HCT116 (cell line): ENCODE data around the gene UCP1. TPM values are rescaled to one million over a fixed set of nuclear protein-coding genes. Genes with fewer than 3 reads are reported as not detected.

Experiments used
- ATAC-seq: fragments of 200-7000 bp; cut with Tn5 transposase; 2 replicates; pipeline ENCODE4 v1.9.1; 2020; ENCODE audit warnings: mild to moderate bottlenecking, moderate library complexity
- BruUV-seq: library from RNA; stranded (reverse); fragments of 400-500 nt; replicated peaks from 2 replicates; lab custom pipeline; 2021; lab: Mats Ljungman, UMichigan
- CTCF ChIA-PET: fragments of 300-600 bp; sonication (Branson Sonifier 250); formaldehyde crosslinking; loops from one replicate; lab custom pipeline; 2021; ENCODE audit warnings: antibody characterized with exemption; lab: Charles Lee
- POLR2A ChIA-PET: fragments of 300-600, 350-600 bp; sonication (Branson Sonifier 250); formaldehyde crosslinking; loops from one replicate; lab custom pipeline; 2021; ENCODE audit warnings: antibody characterized with exemption; lab: Charles Lee
- RAD21 ChIA-PET, 2 experiments: fragments of 300-600 bp; sonication (Branson Sonifier 250); formaldehyde crosslinking; loops; one replicate each; lab custom pipeline; 2023; ENCODE audit warnings: low total read pairs in 2 of 2; ENCODE audit not compliant: uncharacterized antibody in 2 of 2, unreplicated experiment in 2 of 2, low non-redundant PET in 1 of 2; lab: Charles Lee
- DNase-seq: peaks from one replicate; pipeline ENCODE4 v3.0.0-alpha.2; 2010; ENCODE audit warnings: low read depth, low spot score
- H2AFZ ChIP-seq: fragments of 200-600 bp; shearing (Covaris generic), sonication (generic); 2 replicates; pipeline ENCODE4 v1.6.1; 2017; ENCODE audit warnings: low read depth, mixed run types, mixed read lengths, antibody characterized with exemption, low read length; ENCODE audit not compliant: poor library complexity, severe bottlenecking
- H3K27ac ChIP-seq: 2 replicates; pipeline ENCODE4 v1.5.1; 2012; ENCODE audit warnings: low read depth, low read length
- H3K27me3 ChIP-seq: fragments of 200-600 bp; sonication (generic); 2 replicates; pipeline ENCODE4 v1.6.1; 2016; ENCODE audit warnings: mixed run types, low read length, mixed read lengths; ENCODE audit not compliant: insufficient read depth
- H3K36me3 ChIP-seq, 2 experiments: fragments of 200-500 bp in 1 of 2; fragments of 200-600 bp in 1 of 2; sonication (Bioruptor generic) in 1 of 2; sonication (generic) in 1 of 2; 2 replicates each; pipeline versions ENCODE4 v1.5.1 to v1.6.1; 2014 to 2016; ENCODE audit warnings: low read length in 2 of 2, inconsistent platforms in 1 of 2, mixed read lengths in 1 of 2, mixed run types in 1 of 2; ENCODE audit not compliant: insufficient read depth in 2 of 2, control insufficient read depth in 1 of 2
- H3K4me1 ChIP-seq, 2 experiments: fragments of 200-600 bp in 1 of 2; sonication (generic) in 1 of 2; 2 replicates each; pipeline versions ENCODE4 v1.5.1 to v1.6.1; 2012 to 2017; ENCODE audit warnings: low read length in 2 of 2, inconsistent platforms in 1 of 2, mild to moderate bottlenecking in 1 of 2, mixed read lengths in 1 of 2, mixed run types in 1 of 2, moderate library complexity in 1 of 2; ENCODE audit not compliant: insufficient read depth in 2 of 2, control insufficient read depth in 1 of 2
- H3K4me2 ChIP-seq: fragments of 200-600 bp; sonication (generic); 2 replicates; pipeline ENCODE4 v1.6.1; 2017; ENCODE audit warnings: mixed run types, low read length, mixed read lengths
- H3K4me3 ChIP-seq, 2 experiments: fragments of 200-600 bp in 1 of 2; sonication (generic) in 1 of 2; replicated peaks in 1 of 2; 2 replicates each; pipeline ENCODE4 v1.5.1; 2011 to 2016; ENCODE audit warnings: low read length in 2 of 2, control low read depth in 1 of 2, low read depth in 1 of 2, mild to moderate bottlenecking in 1 of 2, mixed read lengths in 1 of 2, mixed run types in 1 of 2
- H3K79me2 ChIP-seq: fragments of 200-600 bp; sonication (generic); 2 replicates; pipeline ENCODE4 v1.6.1; 2017; ENCODE audit warnings: mild to moderate bottlenecking, mixed run types, low read length, moderate library complexity, mixed read lengths; ENCODE audit not compliant: insufficient read depth
- H3K9ac ChIP-seq: fragments of 200-600 bp; sonication (generic); 2 replicates; pipeline ENCODE4 v1.6.1; 2016; ENCODE audit warnings: low read length, mixed read lengths
- H3K9me2 ChIP-seq: fragments of 200-600 bp; sonication (generic), shearing (Covaris generic); 2 replicates; pipeline ENCODE4 v1.6.1; 2017; ENCODE audit warnings: mixed run types, mild to moderate bottlenecking, moderate library complexity; ENCODE audit not compliant: insufficient read depth
- H3K9me3 ChIP-seq, 2 experiments: fragments of 200-500 bp in 1 of 2; fragments of 200-600 bp in 1 of 2; sonication (Bioruptor generic) in 1 of 2; sonication (generic) in 1 of 2; 2 replicates each; pipeline ENCODE4 v1.6.1; 2014 to 2017; ENCODE audit warnings: low read length in 2 of 2, mixed read lengths in 2 of 2, inconsistent platforms in 1 of 2, low read depth in 1 of 2, mild to moderate bottlenecking in 1 of 2, mixed run types in 1 of 2, moderate library complexity in 1 of 2; ENCODE audit not compliant: control insufficient read depth in 1 of 2, insufficient read depth in 1 of 2
- H4K20me1 ChIP-seq: fragments of 200-600 bp; sonication (generic), shearing (Covaris generic); 2 replicates; pipeline ENCODE4 v1.6.1; 2017; ENCODE audit warnings: mixed run types, mild to moderate bottlenecking, moderate library complexity; ENCODE audit not compliant: insufficient read depth
- CEBPB ChIP-seq: IDR thresholded peaks from 2 replicates; pipeline ENCODE4 v1.6.1; 2012; ENCODE audit warnings: low read depth
- EGR1 ChIP-seq: IDR thresholded peaks from 2 replicates; pipeline ENCODE4 v1.6.1; 2012; ENCODE audit warnings: low read depth
- ELF1 ChIP-seq: IDR thresholded peaks from 2 replicates; pipeline ENCODE4 v1.6.1; 2012; ENCODE audit warnings: low read depth, borderline replicate concordance
- EZH2 ChIP-seq: fragments of 200-600 bp; sonication (generic); IDR thresholded peaks from 2 replicates; pipeline ENCODE4 v1.6.1; 2017; ENCODE audit warnings: antibody characterized with exemption, mixed run types
- JUND ChIP-seq: IDR thresholded peaks from 2 replicates; pipeline ENCODE4 v1.6.1; 2012
- MAX ChIP-seq: IDR thresholded peaks from 2 replicates; pipeline ENCODE4 v1.6.1; 2012
- RAD21 ChIP-seq: IDR thresholded peaks from 2 replicates; pipeline ENCODE4 v1.6.1; 2012; ENCODE audit warnings: low read depth, mild to moderate bottlenecking
- SIN3A ChIP-seq: IDR thresholded peaks from 2 replicates; pipeline ENCODE4 v1.6.1; 2012; ENCODE audit warnings: low read depth
- YY1 ChIP-seq: IDR thresholded peaks from 2 replicates; pipeline ENCODE4 v1.6.1; 2011; ENCODE audit warnings: low read length, low read depth, moderate library complexity, mild to moderate bottlenecking; ENCODE audit not compliant: insufficient replicate concordance; ENCODE audit errors: extremely low read depth
- ZBTB33 ChIP-seq: IDR thresholded peaks from 2 replicates; pipeline ENCODE4 v1.6.1; 2011; ENCODE audit warnings: mild to moderate bottlenecking, low read length, moderate library complexity; ENCODE audit not compliant: insufficient replicate concordance; ENCODE audit errors: extremely low read depth
- ZFX ChIP-seq: fragments of 450-650 bp; IDR thresholded peaks from 2 replicates; pipeline ENCODE4 v1.6.1; 2017
- intact Hi-C: fragments of 100-400 bp; cut with micrococcal nuclease; formaldehyde crosslinking; loops from 2 replicates; pipeline ENCODE4 v1.10.0; 2022
- total RNA-seq: library from RNA; stranded (reverse); gene quantifications from one replicate; pipeline ENCODE4 v1.2.1, GENCODE V29; 2021; ENCODE audit not compliant: unreplicated experiment

The UCP1 gene
- total RNA-seq, 1 experiment from 2014 or later, result not detected

- no peak for ATAC-seq
- BruUV-seq, result no TSS peak
- no peak for TF ChIP-seq EGR1
- no peak for TF ChIP-seq EZH2
- TF ChIP-seq ZFX, result no peak
- TF ChIP-seq RAD21, result no peak
- no peak for TF ChIP-seq ELF1
- no peak for TF ChIP-seq SIN3A
- TF ChIP-seq CEBPB, result no peak
- no peak for TF ChIP-seq MAX
- no peak for TF ChIP-seq YY1
- TF ChIP-seq JUND, result no peak
- no peak for TF ChIP-seq ZBTB33
These were observed 12.2 kb downstream of the UCP1 start for GRCh38 chr4:140556372-140557085.

More at GRCh38 chr4:140556372-140557085, 12.2 kb downstream of the UCP1 start:
- CTCF ChIA-PET, result no interaction called here
- Histone ChIP-seq H3K27ac (no peak overlapping the region), H3K4me2 (no peak overlapping the region), H3K79me2 (no peaks in the 10 kb centered on the region), H3K9me2 (no peaks in the 10 kb centered on the region), H3K36me3 (no peaks in the 10 kb centered on the region), H4K20me1 (no peaks in the 10 kb centered on the region), H2AFZ (no peak overlapping the region), H3K4me1 (no peaks in the 10 kb centered on the region), H3K9me3 (no peaks in the 10 kb centered on the region), H3K4me3 (no peak overlapping the region), H3K9ac (no peak overlapping the region), H3K27me3 (no peaks in the 10 kb centered on the region)
- POLR2A ChIA-PET, result no interaction called here
- RAD21 ChIA-PET, result no interaction called here
- DNase-seq, result no peak
- intact Hi-C loops, result no loop called here
